SW 1271 (cell line): Measurements from ENCODE around the gene FARS2.

Experiments
- DNase-seq, 2 experiments: peaks; one replicate each; lab custom pipeline; 2025; lab: John Stamatoyannopoulos, UW

FARS2 gene

GRCh38 chr6:5425797-5426196 lies 164.5 kb downstream of the FARS2 start:
- DNase-seq = no peak

GRCh38 chr6:5427586-5427985 lies 166.3 kb downstream of the FARS2 start:
- DNase-seq = no peak

GRCh38 chr6:5433324-5433723 lies 172.0 kb downstream of the FARS2 start:
- DNase-seq = no peak

DNA sequence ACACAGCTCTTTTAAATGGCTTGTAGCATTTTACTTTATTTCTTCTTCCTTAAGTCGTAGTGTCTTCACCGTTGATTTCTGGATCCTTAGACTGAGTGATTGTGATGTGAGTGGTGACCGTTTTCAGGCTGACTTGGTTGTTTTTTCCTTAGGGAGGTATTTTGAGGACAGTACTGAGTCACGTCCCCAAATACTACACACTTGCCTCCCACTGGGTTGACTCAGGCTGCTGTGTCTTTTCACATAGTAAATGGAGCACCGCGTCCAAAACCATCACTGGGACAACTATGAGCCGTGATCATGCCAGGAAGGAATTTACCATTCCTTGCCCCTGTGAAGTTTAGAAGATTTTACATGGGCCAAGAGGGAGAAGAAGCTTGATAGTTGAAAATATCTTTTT lies 174.1 kb downstream of the FARS2 start:
- DNase-seq = no peak

DNA sequence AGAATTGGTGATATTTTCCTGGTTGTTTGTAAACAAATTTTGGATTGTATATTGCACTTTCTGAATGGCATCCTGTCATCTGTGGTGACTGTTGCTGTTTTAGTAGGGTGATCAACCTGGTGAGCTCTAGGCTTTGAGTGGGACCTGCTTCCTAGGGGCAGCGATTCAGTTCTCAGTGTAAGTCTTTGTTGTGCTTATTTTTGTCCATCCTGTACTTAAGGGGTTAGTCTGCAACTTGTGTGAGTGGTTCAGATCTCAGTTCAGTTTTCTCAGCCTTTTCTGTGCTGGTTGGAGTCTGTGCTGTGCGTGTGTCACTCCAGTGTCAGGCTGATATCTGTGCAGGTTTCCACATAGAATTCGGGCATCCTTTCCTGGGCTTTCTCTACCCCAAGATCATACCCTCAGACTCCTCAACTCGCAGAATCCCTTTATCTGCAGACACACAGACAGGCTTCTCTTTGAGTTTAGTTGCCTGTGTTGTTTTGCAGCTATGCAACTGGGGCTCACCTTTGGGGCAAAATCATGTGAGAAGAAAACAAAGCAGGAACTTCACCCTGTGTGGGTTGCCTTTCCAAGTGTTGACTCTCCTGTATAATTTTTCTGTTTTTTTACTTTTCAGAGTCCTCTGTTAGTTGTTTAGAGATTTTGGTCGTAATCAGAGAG lies 177.7 kb downstream of the FARS2 start:
- no peak for DNase-seq

DNA sequence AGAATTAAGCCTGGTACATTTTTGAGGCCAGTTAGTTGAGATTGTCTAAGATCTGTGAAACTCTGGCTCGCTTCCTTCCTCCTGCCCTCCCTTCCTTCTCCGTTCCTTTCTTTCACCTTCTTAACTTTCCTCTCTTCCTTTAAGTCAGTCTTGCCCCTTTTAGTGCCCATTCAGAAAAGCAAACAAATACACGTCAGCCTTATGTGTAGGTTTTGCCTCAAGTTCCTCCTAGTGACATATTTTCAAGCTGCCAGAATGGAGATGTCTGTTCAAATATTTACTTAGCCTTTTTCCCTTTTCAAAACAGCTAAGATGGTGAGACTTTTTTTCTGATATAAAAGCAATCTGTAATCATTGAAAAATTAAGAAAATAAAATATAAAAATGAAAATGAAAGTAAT lies 178.4 kb downstream of the FARS2 start:
- no peak for DNase-seq

- DNase-seq = no peak
Measured at GRCh38 chr6:5442319-5442718, 181.0 kb downstream of the FARS2 start.

DNA sequence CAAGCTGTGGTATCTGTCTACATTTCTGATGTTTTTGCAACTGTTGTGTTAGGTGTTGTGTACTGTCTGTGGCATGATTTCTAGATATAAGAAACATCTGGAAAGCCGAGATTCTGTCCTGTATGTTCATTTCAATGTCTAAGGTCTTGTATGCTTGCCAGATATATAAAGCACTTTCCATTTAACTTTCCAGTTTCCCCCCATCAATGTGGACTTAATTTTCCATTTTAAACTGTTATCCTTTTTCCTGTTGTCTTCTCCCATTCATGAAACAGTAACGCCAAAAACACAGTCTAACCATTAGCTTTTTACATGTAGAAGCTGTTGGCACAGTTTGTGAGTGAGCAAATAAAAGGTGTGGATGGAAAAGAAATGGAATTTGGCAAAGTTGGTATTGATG lies 181.6 kb downstream of the FARS2 start:
- DNase-seq = no peak

- no peak for DNase-seq
Measured at GRCh38 chr6:5443491-5443890, 182.2 kb downstream of the FARS2 start.

DNA sequence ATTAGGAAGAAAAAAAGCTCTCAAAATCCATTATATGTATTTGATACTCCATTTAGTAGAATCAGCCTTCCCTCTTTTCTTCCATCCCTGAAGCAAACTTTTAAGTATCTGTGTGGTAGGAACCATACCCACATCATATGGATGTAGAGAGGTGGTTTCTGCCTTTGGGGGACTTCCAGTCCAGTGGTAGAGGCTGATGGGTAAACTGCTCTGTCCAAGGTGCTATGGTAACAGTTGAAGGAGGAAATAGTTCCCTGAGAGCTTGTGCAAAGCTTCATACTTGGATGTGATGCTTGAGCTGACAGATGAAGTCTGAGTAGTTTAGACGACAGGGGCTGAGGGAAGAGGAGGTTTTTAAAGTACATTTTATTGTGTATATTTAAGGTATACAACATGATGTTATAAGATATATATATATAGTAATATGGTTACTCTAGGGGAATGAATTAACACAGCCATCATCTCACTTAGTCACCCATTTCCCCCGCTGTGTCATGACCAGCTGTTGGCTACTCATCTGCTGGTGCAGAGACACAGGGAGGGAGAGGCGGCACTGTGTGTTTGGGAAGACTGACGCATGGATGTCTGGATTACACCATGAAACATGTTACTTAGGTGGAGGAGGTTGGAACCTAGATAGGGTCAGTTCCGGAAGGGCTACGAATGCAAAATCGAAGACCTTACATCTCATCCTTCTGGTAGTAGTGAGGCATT lies 185.2 kb downstream of the FARS2 start:
- DNase-seq = no peak

- no peak for DNase-seq
Measured at GRCh38 chr6:5447921-5448320, 186.6 kb downstream of the FARS2 start.

GRCh38 chr6:5450073-5450472 lies 188.8 kb downstream of the FARS2 start:
- DNase-seq = no peak

DNA sequence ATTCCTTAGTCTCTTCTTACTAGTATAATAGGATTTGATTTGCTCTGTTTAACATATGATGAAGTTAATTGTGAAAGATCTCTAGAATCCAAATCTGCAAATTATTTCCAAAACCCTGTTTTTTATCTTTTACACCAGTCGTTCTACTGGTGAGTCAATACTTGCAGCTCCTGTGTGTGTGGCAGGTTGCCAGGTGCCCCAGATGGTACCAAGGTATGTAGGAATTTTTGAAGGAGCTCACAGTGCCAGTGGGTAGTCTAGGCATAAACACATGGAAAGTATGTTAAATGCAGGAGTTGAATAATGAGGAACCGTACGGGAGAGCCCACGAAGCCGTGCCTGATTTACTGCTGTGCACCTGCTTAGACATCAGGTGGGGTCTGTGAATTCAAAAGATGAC lies 192.2 kb downstream of the FARS2 start:
- no peak for DNase-seq

- no peak for DNase-seq
Measured at GRCh38 chr6:5455142-5455541, 193.8 kb downstream of the FARS2 start.

DNA sequence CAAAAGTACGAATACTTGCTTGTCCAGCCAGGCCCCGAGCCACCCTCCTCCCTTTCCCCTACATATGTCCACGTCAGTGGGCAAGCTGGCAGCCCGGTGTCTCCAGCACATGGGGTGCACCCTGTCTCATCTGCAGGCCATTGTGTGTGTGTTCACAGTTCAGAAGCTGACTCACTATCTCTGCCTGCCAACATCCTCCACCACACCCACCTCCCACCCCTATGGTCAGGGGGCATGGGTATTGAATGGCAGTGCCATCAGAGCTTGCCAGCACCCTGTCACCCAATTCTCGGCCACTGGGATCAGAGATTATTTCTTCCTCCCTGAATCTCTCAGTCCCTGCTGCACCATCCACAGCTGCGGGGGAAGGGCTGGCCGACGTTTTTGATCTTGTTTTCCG lies 195.7 kb downstream of the FARS2 start:
- DNase-seq = no peak

- no peak for DNase-seq
Measured at GRCh38 chr6:5457983-5458683, 196.8 kb downstream of the FARS2 start.

- no peak for DNase-seq
Measured at GRCh38 chr6:5459346-5459745, 198.0 kb downstream of the FARS2 start.

GRCh38 chr6:5461365-5461764 lies 200.1 kb downstream of the FARS2 start:
- no peak for DNase-seq

DNA sequence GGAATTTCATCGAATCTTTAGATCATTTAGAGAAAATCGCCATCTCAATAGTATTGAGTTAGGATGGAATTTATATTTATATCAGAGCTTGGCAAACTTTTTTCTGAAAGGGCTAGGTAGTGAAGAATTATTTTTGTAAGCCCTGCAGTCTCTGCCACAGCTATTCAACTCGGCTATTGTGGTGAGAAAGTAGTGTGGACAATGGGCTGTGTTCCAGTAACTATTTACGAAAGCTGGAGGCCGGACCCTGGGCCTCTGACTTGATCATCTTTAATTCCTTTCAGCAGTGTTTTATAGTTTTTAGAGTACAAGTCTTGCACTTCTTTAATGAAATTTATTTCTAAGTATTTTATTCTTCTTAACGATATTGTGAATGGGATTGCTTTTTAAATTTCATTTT lies 201.5 kb downstream of the FARS2 start:
- DNase-seq = no peak

DNA sequence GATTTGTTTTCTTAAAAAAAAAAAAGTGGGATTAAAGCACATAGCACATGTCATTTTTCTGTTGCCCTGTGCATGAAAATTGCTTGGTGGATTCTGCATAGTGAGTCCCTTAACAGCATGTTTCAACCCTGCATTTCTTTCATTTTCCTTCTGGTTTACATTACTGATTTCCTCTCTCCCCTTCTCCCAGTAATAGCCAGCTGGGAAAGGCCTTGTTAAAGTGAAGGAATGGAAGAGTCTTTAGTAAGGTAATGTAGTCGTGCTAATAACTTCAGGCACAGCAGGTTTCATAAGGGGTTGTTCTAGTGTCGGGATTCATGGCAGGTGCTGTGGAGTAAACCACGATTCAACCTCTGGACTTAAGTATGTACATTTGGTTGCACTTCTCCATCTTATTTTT lies 202.4 kb downstream of the FARS2 start:
- no peak for DNase-seq

GRCh38 chr6:5464099-5464885 lies 203.0 kb downstream of the FARS2 start:
- DNase-seq = no peak
